Upper lobe of right lung (tissue), 1 donor: ENCODE data around the gene SPCS1. TPM values are rescaled to one million over a fixed set of nuclear protein-coding genes. Genes with fewer than 3 reads are reported as not detected.

Experiments
- ATAC-seq: fragments of 200-7000 bp; cut with Tn5 transposase; one replicate; pipeline ENCODE4 v1.9.1; 2020; ENCODE audit warnings: mild to moderate bottlenecking, moderate library complexity
- DNase-seq: peaks from one replicate; pipeline ENCODE4 v3.0.0-alpha.2; 2020
- H3K27ac ChIP-seq: fragments of 200-600 bp; one replicate; pipeline ENCODE4 v1.8.0; 2022
- H3K27me3 ChIP-seq: fragments of 200-600 bp; one replicate; pipeline ENCODE4 v1.8.0; 2022; ENCODE audit warnings: mild to moderate bottlenecking
- H3K36me3 ChIP-seq: fragments of 200-600 bp; one replicate; pipeline ENCODE4 v1.8.0; 2022
- H3K4me1 ChIP-seq: fragments of 200-600 bp; one replicate; pipeline ENCODE4 v1.8.0; 2022
- H3K4me3 ChIP-seq: fragments of 200-600 bp; one replicate; pipeline ENCODE4 v1.8.0; 2022; ENCODE audit warnings: mild to moderate bottlenecking
- H3K9me3 ChIP-seq: fragments of 200-600 bp; one replicate; pipeline ENCODE4 v1.8.0; 2022
- intact Hi-C: fragments of 100-400 bp; cut with DNase I; formaldehyde crosslinking; loops from one replicate; pipeline ENCODE4 v1.11.0; 2022
- total RNA-seq: library from RNA; stranded (reverse); fragmentation: NEBNext Ultra II Directional; extraction: Animal tissue kit (Norgen Biotek cat#: 25700); gene quantifications from one replicate; pipeline ENCODE4 v1.2.1, GENCODE V29; 2021
- TF ChIP-seq, protein P1 (sequence below): fragments of 200-600 bp; IDR thresholded peaks from one replicate; pipeline ENCODE4 v1.8.0; 2022; ENCODE audit warnings: antibody characterized with exemption
- donor health status: DM: no; HTN: yes; CAD: no; lungs with severe emphysema.

SPCS1 gene
- total RNA-seq, 1 donor from 2014 or later = 76.0 TPM

DNA sequence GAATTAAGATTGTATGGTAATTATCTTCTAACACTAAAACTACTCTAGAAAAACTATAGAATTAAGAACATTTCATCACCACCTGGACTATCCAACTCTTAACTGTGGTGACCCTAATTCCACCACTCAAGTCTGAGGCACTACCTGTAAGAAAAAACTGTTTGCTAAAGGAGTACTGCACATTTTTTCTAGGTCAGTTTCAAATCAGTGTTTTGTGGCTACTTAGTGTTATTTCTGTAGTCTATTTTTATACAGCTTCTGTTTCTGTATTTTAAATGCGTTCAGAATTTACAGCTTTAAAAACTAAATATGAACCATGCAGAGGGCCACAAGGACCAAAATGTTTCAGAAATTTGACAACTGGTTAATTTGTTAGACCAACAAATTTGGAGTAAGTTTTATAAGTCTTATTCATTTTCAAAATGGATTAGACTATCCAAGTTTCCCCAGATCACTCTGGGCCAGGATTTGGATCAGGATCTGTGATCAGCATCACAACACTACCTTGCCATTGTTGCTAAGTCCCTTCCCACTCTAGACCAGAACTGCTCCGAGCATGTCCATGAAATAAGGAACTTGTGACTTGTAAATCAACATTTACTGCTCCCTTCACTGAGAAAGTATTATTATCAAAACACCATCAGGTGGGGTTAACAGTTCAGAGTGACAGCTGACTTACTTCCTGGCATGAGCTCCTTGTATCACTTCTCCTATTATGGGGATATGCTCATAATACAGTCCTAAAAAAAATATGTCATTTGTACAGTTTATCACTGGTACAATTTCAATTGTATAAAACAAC, 8.9 kb upstream of the SPCS1 start:
- TF ChIP-seq, protein P1, sequence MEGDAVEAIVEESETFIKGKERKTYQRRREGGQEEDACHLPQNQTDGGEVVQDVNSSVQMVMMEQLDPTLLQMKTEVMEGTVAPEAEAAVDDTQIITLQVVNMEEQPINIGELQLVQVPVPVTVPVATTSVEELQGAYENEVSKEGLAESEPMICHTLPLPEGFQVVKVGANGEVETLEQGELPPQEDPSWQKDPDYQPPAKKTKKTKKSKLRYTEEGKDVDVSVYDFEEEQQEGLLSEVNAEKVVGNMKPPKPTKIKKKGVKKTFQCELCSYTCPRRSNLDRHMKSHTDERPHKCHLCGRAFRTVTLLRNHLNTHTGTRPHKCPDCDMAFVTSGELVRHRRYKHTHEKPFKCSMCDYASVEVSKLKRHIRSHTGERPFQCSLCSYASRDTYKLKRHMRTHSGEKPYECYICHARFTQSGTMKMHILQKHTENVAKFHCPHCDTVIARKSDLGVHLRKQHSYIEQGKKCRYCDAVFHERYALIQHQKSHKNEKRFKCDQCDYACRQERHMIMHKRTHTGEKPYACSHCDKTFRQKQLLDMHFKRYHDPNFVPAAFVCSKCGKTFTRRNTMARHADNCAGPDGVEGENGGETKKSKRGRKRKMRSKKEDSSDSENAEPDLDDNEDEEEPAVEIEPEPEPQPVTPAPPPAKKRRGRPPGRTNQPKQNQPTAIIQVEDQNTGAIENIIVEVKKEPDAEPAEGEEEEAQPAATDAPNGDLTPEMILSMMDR = no peak
- DNase-seq (no peak), ATAC-seq (no peak)
- Histone ChIP-seq H3K4me1 (no peaks in the 10 kb centered on the region), H3K27ac (no peak overlapping the region), H3K27me3 (no peaks in the 10 kb centered on the region), H3K9me3 (no peaks in the 10 kb centered on the region), H3K4me3 (no peak overlapping the region), H3K36me3 (peaks cover 72% of the 10 kb centered on the region)
- intact Hi-C loops = no loop called here

DNA sequence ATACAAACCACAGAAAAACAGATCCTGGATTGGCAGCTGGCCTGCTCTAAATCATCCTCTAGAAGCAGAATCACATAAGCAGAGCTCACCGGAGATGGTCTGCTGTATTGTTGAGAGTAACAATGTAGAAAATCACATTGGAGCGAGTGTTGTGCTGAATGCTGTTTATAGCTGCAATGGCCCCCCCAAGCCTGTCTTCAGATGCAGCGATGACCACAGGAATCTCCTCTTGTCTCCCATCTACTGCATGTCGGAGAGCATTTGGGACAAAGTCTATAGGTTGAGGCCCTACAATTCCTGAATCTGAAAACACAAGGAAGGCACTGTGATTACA, 8.3 kb upstream of the SPCS1 start:
- H3K4me3 ChIP-seq = no peak overlapping the region
- H3K27me3 ChIP-seq = no peaks in the 10 kb centered on the region
- no peaks in the 10 kb centered on the region for H3K9me3 ChIP-seq
- no peak for ATAC-seq
- intact Hi-C loops = no loop called here
- H3K27ac ChIP-seq = no peak overlapping the region
- TF ChIP-seq, protein P1 = no peak
- peaks cover 66% of the 10 kb centered on the region for H3K36me3 ChIP-seq
- no peak for DNase-seq
- H3K4me1 ChIP-seq = no peaks in the 10 kb centered on the region

DNA sequence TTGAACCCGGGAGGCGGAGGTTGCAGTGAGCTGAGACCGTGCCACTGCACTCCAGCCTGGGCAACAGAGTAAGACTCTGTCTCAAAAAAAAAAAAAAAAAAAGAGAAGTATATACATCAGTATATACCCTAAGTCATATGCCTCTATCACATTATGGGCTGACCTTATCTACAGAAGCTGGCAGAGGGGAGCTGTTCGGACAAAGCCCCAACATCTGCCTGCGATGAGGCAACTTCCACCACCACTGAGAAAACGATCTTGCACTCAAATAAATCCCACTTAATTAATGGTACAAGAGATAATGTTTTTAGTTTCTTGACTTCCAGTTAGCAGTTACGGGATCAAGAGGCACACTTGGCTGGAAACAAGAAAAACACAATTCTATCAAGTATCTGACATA, 2.6 kb upstream of the SPCS1 start:
- intact Hi-C loops = no loop called here
- no peak for ATAC-seq
- H3K9me3 ChIP-seq = no peaks in the 10 kb centered on the region
- no peak overlapping the region for H3K27ac ChIP-seq
- no peak overlapping the region for H3K4me3 ChIP-seq
- TF ChIP-seq, protein P1 = no peak
- no peak for DNase-seq
- peaks cover 17% of the 10 kb centered on the region for H3K36me3 ChIP-seq
- peaks cover 30% of the 10 kb centered on the region for H3K4me1 ChIP-seq
- no peaks in the 10 kb centered on the region for H3K27me3 ChIP-seq

DNA sequence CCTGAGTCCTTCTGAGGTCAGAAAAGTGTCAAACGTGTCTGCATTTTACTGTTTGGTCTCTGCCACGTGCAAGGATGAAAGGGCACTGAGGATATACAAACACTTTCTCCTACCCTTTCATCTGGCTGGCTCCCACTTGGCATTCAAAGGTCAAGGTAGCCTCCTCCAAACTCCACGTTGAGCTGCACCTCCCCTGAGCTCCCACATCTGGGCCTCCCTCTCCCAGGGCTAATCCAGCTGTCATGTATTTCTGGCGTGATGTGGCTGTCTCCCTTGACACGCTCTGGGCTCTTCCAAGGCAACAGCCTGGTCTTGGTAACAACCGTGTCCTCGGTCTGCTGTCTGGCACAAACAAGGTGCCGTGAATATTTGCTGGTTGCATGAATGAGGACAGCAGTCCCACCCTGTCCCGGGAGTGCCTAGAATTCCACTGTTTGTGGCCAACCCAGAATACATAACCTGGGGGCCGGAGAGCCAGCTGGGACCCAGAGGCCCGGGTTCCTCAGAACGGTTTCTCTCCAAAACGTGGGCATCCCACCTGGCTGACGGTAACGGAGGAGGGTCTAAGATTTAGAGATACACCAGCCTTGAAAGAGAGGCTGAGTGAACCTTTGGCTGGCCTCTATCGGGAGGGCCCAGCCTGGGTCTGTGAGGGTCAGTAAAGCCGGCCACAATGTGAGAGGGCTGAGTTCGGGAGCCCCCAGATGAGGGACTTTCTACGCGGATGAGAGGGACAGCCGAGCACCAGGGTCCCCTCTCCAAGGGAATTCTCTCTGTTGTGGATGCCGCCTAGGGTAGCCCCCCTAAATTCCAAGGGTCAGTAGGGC, 1.1 kb upstream of the SPCS1 start:
- TF ChIP-seq, protein P1 = no peak
- ATAC-seq = peak; percentile 5

DNA sequence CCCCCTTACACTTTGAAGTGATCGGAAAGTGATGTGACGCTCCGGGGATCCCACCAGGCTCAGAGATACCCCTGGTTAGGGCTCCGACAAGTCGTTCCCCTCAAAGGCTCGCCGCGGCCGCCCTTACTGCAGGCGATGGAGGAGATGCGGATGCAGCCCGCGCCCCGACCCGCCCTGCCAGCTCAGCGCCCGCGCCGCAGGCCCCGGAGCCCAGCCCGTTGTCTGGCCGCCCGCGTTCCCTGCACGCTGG, 543 bp upstream of the SPCS1 start:
- peak overlapping the region; percentile 95 for H3K4me3 ChIP-seq
- TF ChIP-seq, protein P1 = no peak
- no peaks in the 10 kb centered on the region for H3K9me3 ChIP-seq
- DNase-seq (no peak), ATAC-seq (no peak)
- peaks cover 19% of the 10 kb centered on the region for H3K36me3 ChIP-seq
- intact Hi-C loops = no loop called here
- H3K27ac ChIP-seq = peak overlapping the region; percentile 89
- H3K27me3 ChIP-seq = no peaks in the 10 kb centered on the region
- H3K4me1 ChIP-seq = peaks cover 30% of the 10 kb centered on the region

More for the DNA sequence above, 1.1 kb upstream of the SPCS1 start:
- H3K27ac ChIP-seq = peak overlapping the region; percentile 89
- H3K36me3 ChIP-seq = peaks cover 23% of the 10 kb centered on the region
- no peaks in the 10 kb centered on the region for H3K27me3 ChIP-seq
- intact Hi-C loops = no loop called here
- no peaks in the 10 kb centered on the region for H3K9me3 ChIP-seq
- DNase-seq = no peak
- H3K4me3 ChIP-seq = peak overlapping the region; percentile 95
- H3K4me1 ChIP-seq = peaks cover 30% of the 10 kb centered on the region
